ENCODE data around the gene CTR9.

GRCh38 chr11:10735481-10736475 is 15.3 kb upstream of the CTR9 start:
- TF ChIP-seq ZNF274 (IDR thresholded peaks at IDR 0.05; ENCODE audit: low read depth, low read length) (no peak), YY1 (IDR thresholded peaks at IDR 0.05; ENCODE audit: insufficient read depth, insufficient read length) (no peak), SUZ12 (IDR thresholded peaks at IDR 0.05; ENCODE audit: extremely low read depth, insufficient read depth, insufficient read length) (no peak)
